Activated CD8-positive, alpha-beta T cell treated with anti-CD3 and anti-CD28 coated beads for 36 hours (primary cell): Measurements from ENCODE around the gene XRRA1. TPM values are rescaled to one million over a fixed set of nuclear protein-coding genes. Genes with fewer than 3 reads are reported as not detected.
A peak's percentile ranks its signal among the peaks of the same experiment; 100 is the strongest.

Source experiments
- ATAC-seq: fragments of 200-7000 bp; cut with Tn5 transposase; one replicate; pipeline ENCODE4 v1.10.0; 2021; ENCODE audit warnings: mild to moderate bottlenecking, moderate library complexity
- CTCF ChIA-PET: fragments of 350-600 bp; sonication (Branson Sonifier 250); formaldehyde crosslinking; loops from one replicate; lab custom pipeline; 2021; ENCODE audit warnings: antibody characterized with exemption; lab: Charles Lee
- POLR2A ChIA-PET: fragments of 350-600 bp; sonication (Branson Sonifier 250); formaldehyde crosslinking; loops from one replicate; lab custom pipeline; 2021; ENCODE audit warnings: antibody characterized with exemption; lab: Charles Lee
- DNase-seq: peaks from one replicate; pipeline ENCODE4 v3.0.0-alpha.2; 2020
- H3K27ac Mint-ChIP-seq: one replicate; pipeline ENCODE4 v1.8.0; 2021; ENCODE audit warnings: mild to moderate bottlenecking, mixed read lengths
- H3K27me3 Mint-ChIP-seq: one replicate; pipeline ENCODE4 v1.8.0; 2021; ENCODE audit warnings: mixed read lengths
- H3K36me3 Mint-ChIP-seq: one replicate; pipeline ENCODE4 v1.8.0; 2021; ENCODE audit warnings: low read depth, mixed read lengths
- H3K4me1 Mint-ChIP-seq: one replicate; pipeline ENCODE4 v1.8.0; 2021; ENCODE audit warnings: low read depth, mixed read lengths
- H3K4me3 Mint-ChIP-seq: one replicate; pipeline ENCODE4 v1.8.0; 2021; ENCODE audit warnings: mild to moderate bottlenecking, moderate library complexity, mixed read lengths
- H3K9me3 Mint-ChIP-seq: one replicate; pipeline ENCODE4 v1.8.0; 2021; ENCODE audit warnings: mixed read lengths
- intact Hi-C: fragments of 100-400 bp; cut with micrococcal nuclease; formaldehyde crosslinking; loops from one replicate; pipeline ENCODE4 v1.10.0; 2022
- total RNA-seq, 2 experiments: library from RNA; stranded (reverse); gene quantifications; one replicate each; pipeline ENCODE4 v1.2.3, GENCODE V29; 2021
- TF ChIP-seq, protein P1 (sequence below): fragments of 200-600 bp; IDR thresholded peaks from one replicate; pipeline ENCODE4 v1.8.0; 2022; ENCODE audit warnings: antibody characterized with exemption, mild to moderate bottlenecking

The XRRA1 gene
- total RNA-seq, 2 experiments from 2014 or later = 19.0 to 19.3 TPM

DNA sequence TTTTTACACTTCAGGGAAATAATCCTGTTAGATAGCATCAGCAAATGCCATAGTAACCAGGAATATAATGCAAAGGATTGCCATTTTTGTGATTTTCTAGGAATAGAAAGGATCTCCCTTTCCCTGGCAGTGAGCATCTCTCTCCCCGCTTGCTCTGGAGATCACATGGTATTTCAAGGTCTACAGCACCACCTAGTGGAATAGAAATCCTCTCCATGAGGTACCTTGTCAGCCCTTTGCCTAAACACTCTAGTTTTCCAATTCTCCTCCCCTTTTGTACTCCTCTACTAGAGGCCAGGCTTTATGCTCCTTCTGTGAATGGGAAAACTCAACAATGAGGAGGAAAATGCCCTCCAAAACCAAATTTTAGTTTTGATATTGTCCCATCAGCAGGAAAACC, 78.4 kb downstream of the XRRA1 start:
- H3K4me1 Mint-ChIP-seq = no peaks in the 10 kb centered on the region
- H3K27ac Mint-ChIP-seq = no peak overlapping the region
- peaks cover 73% of the 10 kb centered on the region for H3K9me3 Mint-ChIP-seq
- ATAC-seq (no peak), DNase-seq (no peak)
- H3K4me3 Mint-ChIP-seq = no peak overlapping the region
- ChIA-PET POLR2A (interaction anchor here (1.1 kb wide), 1 partner anchor 15 kb away, joined by 5 read pairs; no protein-coding TSS in a partner anchor), CTCF (interaction anchor here (0.9 to 1.7 kb wide), 3 partner anchors 116 to 168 kb away, joined by 3 to 16 read pairs (median 3); no protein-coding TSS in a partner anchor)
- intact Hi-C loops = no loop called here
- H3K27me3 Mint-ChIP-seq = no peaks in the 10 kb centered on the region
- TF ChIP-seq, protein P1, sequence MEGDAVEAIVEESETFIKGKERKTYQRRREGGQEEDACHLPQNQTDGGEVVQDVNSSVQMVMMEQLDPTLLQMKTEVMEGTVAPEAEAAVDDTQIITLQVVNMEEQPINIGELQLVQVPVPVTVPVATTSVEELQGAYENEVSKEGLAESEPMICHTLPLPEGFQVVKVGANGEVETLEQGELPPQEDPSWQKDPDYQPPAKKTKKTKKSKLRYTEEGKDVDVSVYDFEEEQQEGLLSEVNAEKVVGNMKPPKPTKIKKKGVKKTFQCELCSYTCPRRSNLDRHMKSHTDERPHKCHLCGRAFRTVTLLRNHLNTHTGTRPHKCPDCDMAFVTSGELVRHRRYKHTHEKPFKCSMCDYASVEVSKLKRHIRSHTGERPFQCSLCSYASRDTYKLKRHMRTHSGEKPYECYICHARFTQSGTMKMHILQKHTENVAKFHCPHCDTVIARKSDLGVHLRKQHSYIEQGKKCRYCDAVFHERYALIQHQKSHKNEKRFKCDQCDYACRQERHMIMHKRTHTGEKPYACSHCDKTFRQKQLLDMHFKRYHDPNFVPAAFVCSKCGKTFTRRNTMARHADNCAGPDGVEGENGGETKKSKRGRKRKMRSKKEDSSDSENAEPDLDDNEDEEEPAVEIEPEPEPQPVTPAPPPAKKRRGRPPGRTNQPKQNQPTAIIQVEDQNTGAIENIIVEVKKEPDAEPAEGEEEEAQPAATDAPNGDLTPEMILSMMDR = peak; percentile 45
- peaks cover 92% of the 10 kb centered on the region for H3K36me3 Mint-ChIP-seq

DNA sequence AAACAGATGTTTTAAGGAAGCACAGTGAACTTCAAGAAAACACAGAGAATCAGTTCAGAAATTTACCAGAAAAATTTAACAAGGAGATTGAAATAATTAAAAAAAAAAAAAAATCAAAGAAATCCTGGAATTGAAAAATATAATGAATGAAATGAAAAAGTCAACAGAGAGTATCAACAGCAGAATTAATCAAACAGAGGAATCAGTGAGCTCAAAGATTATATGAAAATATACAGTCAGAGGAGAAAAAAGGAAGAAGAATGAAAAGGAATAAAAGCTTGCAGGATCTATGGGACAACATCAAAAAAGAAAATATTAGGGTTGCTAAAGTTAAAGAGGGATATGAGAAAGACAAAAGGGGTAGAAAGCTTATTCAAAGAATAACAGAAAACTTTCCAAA, 82.3 kb downstream of the XRRA1 start:
- TF ChIP-seq, protein P1 = no peak
- intact Hi-C loops = no loop called here

GRCh38 chr11:74863410-74863809, 85.5 kb downstream of the XRRA1 start:
- CTCF ChIA-PET = no interaction called here
- H3K4me1 Mint-ChIP-seq = peaks cover 4% of the 10 kb centered on the region
- no peak overlapping the region for H3K4me3 Mint-ChIP-seq
- H3K36me3 Mint-ChIP-seq = peaks cover 93% of the 10 kb centered on the region
- TF ChIP-seq, protein P1 = no peak
- ATAC-seq = no peak
- H3K27me3 Mint-ChIP-seq = no peaks in the 10 kb centered on the region
- H3K9me3 Mint-ChIP-seq = peaks cover 48% of the 10 kb centered on the region
- no peak for DNase-seq
- POLR2A ChIA-PET = no interaction called here
- H3K27ac Mint-ChIP-seq = no peak overlapping the region
- intact Hi-C loops = no loop called here

More for the DNA sequence above, 82.3 kb downstream of the XRRA1 start:
- Mint-ChIP-seq H3K4me3 (no peak overlapping the region), H3K27me3 (no peaks in the 10 kb centered on the region), H3K9me3 (peaks cover 64% of the 10 kb centered on the region), H3K36me3 (peaks cover 95% of the 10 kb centered on the region), H3K27ac (no peak overlapping the region), H3K4me1 (peaks cover 4% of the 10 kb centered on the region)
- ChIA-PET CTCF (no interaction called here), POLR2A (no interaction called here)
- ATAC-seq (no peak), DNase-seq (no peak)

DNA sequence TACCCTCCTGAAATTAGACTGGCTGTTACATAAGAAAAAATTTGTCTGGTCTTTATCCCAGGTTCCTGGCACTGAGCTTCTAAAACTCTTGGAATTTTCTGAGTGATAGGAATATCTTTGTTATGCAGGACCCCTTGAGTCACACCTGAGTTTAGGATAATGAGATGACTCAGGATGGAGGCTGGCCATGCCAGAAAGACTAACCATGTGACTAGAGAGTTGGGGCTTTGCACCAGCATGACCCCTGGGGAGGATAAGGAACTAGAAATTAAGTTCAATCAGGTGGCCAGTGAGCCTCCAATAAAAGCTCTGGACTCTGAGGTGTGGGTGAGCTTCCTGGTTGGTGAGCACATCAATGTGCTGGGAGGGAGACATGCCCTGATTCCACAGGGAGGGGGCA, 88.1 kb downstream of the XRRA1 start:
- Mint-ChIP-seq H3K36me3 (peaks cover 77% of the 10 kb centered on the region), H3K27me3 (no peaks in the 10 kb centered on the region), H3K4me1 (peaks cover 4% of the 10 kb centered on the region), H3K9me3 (peaks cover 28% of the 10 kb centered on the region), H3K27ac (no peak overlapping the region), H3K4me3 (no peak overlapping the region)
- intact Hi-C loops = no loop called here
- ATAC-seq = no peak
- DNase-seq = no peak
- ChIA-PET POLR2A (no interaction called here), CTCF (no interaction called here)
- TF ChIP-seq, protein P1 = no peak

GRCh38 chr11:74853223-74853622, 95.7 kb downstream of the XRRA1 start:
- Mint-ChIP-seq H3K27me3 (no peaks in the 10 kb centered on the region), H3K27ac (no peak overlapping the region), H3K36me3 (peaks cover 25% of the 10 kb centered on the region), H3K4me1 (no peaks in the 10 kb centered on the region), H3K9me3 (no peaks in the 10 kb centered on the region), H3K4me3 (no peak overlapping the region)
- no peak for ATAC-seq
- POLR2A ChIA-PET = no interaction called here
- DNase-seq = no peak
- CTCF ChIA-PET = no interaction called here
- intact Hi-C loops = no loop called here
- TF ChIP-seq, protein P1 = no peak
